ENCODE results near the gene ANKFN1. TPM values are rescaled to one million over a fixed set of nuclear protein-coding genes. Genes with fewer than 3 reads are reported as not detected.

The ANKFN1 gene
- total and polyA plus RNA-seq, 2 of the 13 experiments (the other 11 are each of a cell fraction or from before 2014, with no cell fraction given), result not detected

- ChIA-PET CTCF (ENCODE audit: low intra/inter-chr PET ratio, low total read pairs) (no interaction called here), POLR2A (no interaction called here)
- intact Hi-C loops (cut with micrococcal nuclease; ENCODE audit: unreplicated experiment) (no loop called here), in situ Hi-C loops (cut with HindIII; ENCODE audit: extremely low pct_ligation_motif_present, low pct_unique_long_range_greater_than_20kb) (no loop called here)
- Histone ChIP-seq H3K27me3 (ENCODE audit: control insufficient read depth in 1 of 2, insufficient read depth in 2 of 2, low read length in 2 of 2) (0 out of 5 replicates have a peak, but pooled peaks cover 0 to 3% of the 10 kb centered on the region in 2 experiments), H3K9me3 (ENCODE audit: low read length) (no peaks in the 10 kb centered on the region), H2AFZ (ENCODE audit: low read length) (no peak overlapping the region), H3K36me3 (replicated peaks in 1 of 2; ENCODE audit: control insufficient read depth in 1 of 2, insufficient read depth in 2 of 2, low read length in 2 of 2) (no peaks in the 10 kb centered on the region), H3K27ac (ENCODE audit: extremely low read length, insufficient read depth, low read length) (no peak overlapping the region), H3K4me1 (ENCODE audit: insufficient read depth, low read length) (no peaks in the 10 kb centered on the region), H3K4me3 (replicated peaks in 1 of 3; ENCODE audit: insufficient read depth in 1 of 3, low read depth in 2 of 3, low read length in 3 of 3) (no peak overlapping the region), H4K20me1 (ENCODE audit: insufficient read depth, low read length) (no peaks in the 10 kb centered on the region), H3K9ac (ENCODE audit: insufficient read depth, low read depth, low read length) (no peak overlapping the region), H3K79me2 (ENCODE audit: insufficient read depth, low read length) (no peaks in the 10 kb centered on the region), H3K4me2 (ENCODE audit: low read depth, low read length) (no peak overlapping the region)
- no peak for ATAC-seq
- WGBS (ENCODE audit: low lambda C conversion rate), result 26% methylated on average over 2 of the region's 2 CpGs
- no peak for DNase-seq (ENCODE audit: low spot score)
- no TSS peak for BruUV-seq (replicated peaks)
- FAIRE-seq, result no peak
- TF ChIP-seq MAFK (conservative IDR thresholded peaks at IDR 0.05 in 1 of 2, IDR thresholded peaks at IDR 0.05 in 1 of 2; ENCODE audit: low read length in 2 of 2) (peak; percentile 60 to 63), ZNF792 (CRISPR knock-in tag; IDR thresholded peaks at IDR 0.05) (no peak), MAFF (IDR thresholded peaks at IDR 0.05; ENCODE audit: low read depth, low read length) (peak; percentile 45; the same call in 1 of the 2 replicates)
Measured at GRCh38 chr17:56523042-56523441, 369.8 kb downstream of the ANKFN1 start.

GRCh38 chr17:56528696-56529095 lies 375.4 kb downstream of the ANKFN1 start:
- H3K27me3 ChIP-seq (ENCODE audit: control insufficient read depth in 1 of 2, insufficient read depth in 2 of 2, low read length in 2 of 2), result peaks cover 0 to 6% of the 10 kb centered on the region in 2 experiments; a peak in 1 of 5 replicates
- no peak overlapping the region for H3K27ac ChIP-seq (ENCODE audit: extremely low read length, insufficient read depth, low read length)
- POLR2A ChIA-PET, result no interaction called here
- BruUV-seq (replicated peaks), result no TSS peak
- no peak overlapping the region for H2AFZ ChIP-seq (ENCODE audit: low read length)
- TF ChIP-seq SMAD9 (CRISPR knock-in tag; IDR thresholded peaks at IDR 0.05), result no peak
- no peak for TF ChIP-seq ATF7 (IDR thresholded peaks at IDR 0.05)
- TF ChIP-seq ATF7 (CRISPR knock-in tag; IDR thresholded peaks at IDR 0.05), result no peak
- no peak for TF ChIP-seq ATF6 (CRISPR knock-in tag; conservative IDR thresholded peaks at IDR 0.05)
- no peak for TF ChIP-seq ZNF589 (CRISPR knock-in tag; conservative IDR thresholded peaks at IDR 0.05)
- TF ChIP-seq NR2F6 (IDR thresholded peaks at IDR 0.05), result no peak
- TF ChIP-seq NR2F6 (CRISPR knock-in tag; IDR thresholded peaks at IDR 0.05), result no peak
- no peak for TF ChIP-seq TBX2 (CRISPR knock-in tag; IDR thresholded peaks at IDR 0.05; ENCODE audit: borderline replicate concordance)
- no peak for TF ChIP-seq ZBTB14 (CRISPR knock-in tag; IDR thresholded peaks at IDR 0.05)
- no peak overlapping the region for H3K4me2 ChIP-seq (ENCODE audit: low read depth, low read length)
- in situ Hi-C loops (cut with HindIII; ENCODE audit: extremely low pct_ligation_motif_present, low pct_unique_long_range_greater_than_20kb) (no loop called here), intact Hi-C loops (cut with micrococcal nuclease; ENCODE audit: unreplicated experiment) (no loop called here)
- DNase-seq (ENCODE audit: low spot score) (no peak), FAIRE-seq (no peak), ATAC-seq (no peak)
- H3K79me2 ChIP-seq (ENCODE audit: insufficient read depth, low read length), result no peaks in the 10 kb centered on the region
- H3K36me3 ChIP-seq (replicated peaks in 1 of 2; ENCODE audit: control insufficient read depth in 1 of 2, insufficient read depth in 2 of 2, low read length in 2 of 2), result no peaks in the 10 kb centered on the region
- H4K20me1 ChIP-seq (ENCODE audit: insufficient read depth, low read length), result no peaks in the 10 kb centered on the region
- no peak overlapping the region for H3K9ac ChIP-seq (ENCODE audit: insufficient read depth, low read depth, low read length)
- H3K4me3 ChIP-seq (replicated peaks in 1 of 3; ENCODE audit: insufficient read depth in 1 of 3, low read depth in 2 of 3, low read length in 3 of 3), result no peak overlapping the region
- no peaks in the 10 kb centered on the region for H3K4me1 ChIP-seq (ENCODE audit: insufficient read depth, low read length)
- CTCF ChIA-PET (ENCODE audit: low intra/inter-chr PET ratio, low total read pairs), result no interaction called here
- no peaks in the 10 kb centered on the region for H3K9me3 ChIP-seq (ENCODE audit: low read length)
- 2% methylated on average over 2 of the region's 2 CpGs for WGBS (ENCODE audit: low lambda C conversion rate)

All from HepG2 (cell line).